HG02870 (cell line): ENCODE results near the gene SOX8.

ENCODE experiments used
- ATAC-seq: cut with Tn5 transposase; IDR thresholded peaks from one replicate; pipeline ENCODE4 v1.9.1; 2021; ENCODE audit warnings: mild to moderate bottlenecking, moderate library complexity; ENCODE audit not compliant: unreplicated experiment

SOX8 gene

GRCh38 chr16:971981-972315 lies 9.6 kb upstream of the SOX8 start:
- no peak for ATAC-seq

GRCh38 chr16:972316-973002 lies 9.1 kb upstream of the SOX8 start:
- no peak for ATAC-seq

GRCh38 chr16:973366-973765 lies 8.2 kb upstream of the SOX8 start:
- ATAC-seq: no peak

GRCh38 chr16:974001-974601 lies 7.5 kb upstream of the SOX8 start:
- no peak for ATAC-seq

GRCh38 chr16:974611-975261 lies 6.8 kb upstream of the SOX8 start:
- ATAC-seq: no peak

GRCh38 chr16:975291-975690 lies 6.3 kb upstream of the SOX8 start:
- ATAC-seq: no peak

- no peak for ATAC-seq
Measured at GRCh38 chr16:976389-976931, 5.1 kb upstream of the SOX8 start.

GRCh38 chr16:977081-977701 lies 4.4 kb upstream of the SOX8 start:
- no peak for ATAC-seq

GRCh38 chr16:977896-978295 lies 3.7 kb upstream of the SOX8 start:
- no peak for ATAC-seq

- ATAC-seq: no peak
Measured at GRCh38 chr16:978403-978802, 3.2 kb upstream of the SOX8 start.

GRCh38 chr16:979147-979546 lies 2.4 kb upstream of the SOX8 start:
- no peak for ATAC-seq

- ATAC-seq: no peak
Measured at GRCh38 chr16:979859-980594, 1.5 kb upstream of the SOX8 start.

GRCh38 chr16:980595-980854 lies 1.0 kb upstream of the SOX8 start:
- ATAC-seq: no peak

GRCh38 chr16:982145-983043 lies 824 bp downstream of the SOX8 start:
- ATAC-seq: no peak

GRCh38 chr16:983044-984030 lies 1.8 kb downstream of the SOX8 start:
- ATAC-seq: no peak

- no peak for ATAC-seq
Measured at GRCh38 chr16:984121-984694, 2.6 kb downstream of the SOX8 start.

- no peak for ATAC-seq
Measured at GRCh38 chr16:984736-985636, 3.4 kb downstream of the SOX8 start.
